Ishikawa (cell line): ENCODE measurements around the gene ABHD12B.

Source experiments
- CEBPB ChIP-seq: IDR thresholded peaks from 2 replicates; pipeline ENCODE4 v1.6.1; 2012
- CREB1 ChIP-seq: IDR thresholded peaks from 2 replicates; pipeline ENCODE4 v1.6.1; 2012; ENCODE audit warnings: low read depth
- EGR1 ChIP-seq: IDR thresholded peaks from 2 replicates; pipeline ENCODE4 v1.6.1; 2012
- EP300 ChIP-seq: IDR thresholded peaks from 2 replicates; pipeline ENCODE4 v1.6.1; 2012; ENCODE audit warnings: borderline replicate concordance
- FOXM1 ChIP-seq: IDR thresholded peaks from 2 replicates; pipeline ENCODE4 v1.6.1; 2012; ENCODE audit warnings: low read depth, borderline replicate concordance
- NFIC ChIP-seq: IDR thresholded peaks from 2 replicates; pipeline ENCODE4 v1.6.1; 2012
- RAD21 ChIP-seq: IDR thresholded peaks from 2 replicates; pipeline ENCODE4 v1.6.1; 2012; ENCODE audit warnings: low read depth
- TAF1 ChIP-seq: IDR thresholded peaks from 2 replicates; pipeline ENCODE4 v1.6.1; 2012; ENCODE audit warnings: low read depth, mild to moderate bottlenecking
- TCF12 ChIP-seq: IDR thresholded peaks from 2 replicates; pipeline ENCODE4 v1.6.1; 2012; ENCODE audit warnings: low read depth
- TEAD4 ChIP-seq: IDR thresholded peaks from 2 replicates; pipeline ENCODE4 v1.6.1; 2012
- USF1 ChIP-seq: IDR thresholded peaks from 2 replicates; pipeline ENCODE4 v1.6.1; 2012
- YY1 ChIP-seq: IDR thresholded peaks from 2 replicates; pipeline ENCODE4 v1.6.1; 2012; ENCODE audit warnings: low read depth
- ZBTB7A ChIP-seq: IDR thresholded peaks from 2 replicates; pipeline ENCODE4 v1.6.1; 2012; ENCODE audit warnings: low read depth
- TF ChIP-seq, protein P1 (sequence below): IDR thresholded peaks from 2 replicates; pipeline ENCODE4 v1.6.1; 2012
- TF ChIP-seq, protein P2 (sequence below): IDR thresholded peaks from 2 replicates; pipeline ENCODE4 v1.6.1; 2012; ENCODE audit warnings: low read depth, mild to moderate bottlenecking

Gene ABHD12B

GRCh38 chr14:50829489-50830043, 42.3 kb upstream of the ABHD12B start:
- TF ChIP-seq EGR1 = no peak
- no peak for TF ChIP-seq FOXM1
- TF ChIP-seq USF1 = no peak
- no peak for TF ChIP-seq TCF12
- TF ChIP-seq ZBTB7A = no peak
- TF ChIP-seq, protein P1, sequence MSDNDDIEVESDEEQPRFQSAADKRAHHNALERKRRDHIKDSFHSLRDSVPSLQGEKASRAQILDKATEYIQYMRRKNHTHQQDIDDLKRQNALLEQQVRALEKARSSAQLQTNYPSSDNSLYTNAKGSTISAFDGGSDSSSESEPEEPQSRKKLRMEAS = no peak

DNA sequence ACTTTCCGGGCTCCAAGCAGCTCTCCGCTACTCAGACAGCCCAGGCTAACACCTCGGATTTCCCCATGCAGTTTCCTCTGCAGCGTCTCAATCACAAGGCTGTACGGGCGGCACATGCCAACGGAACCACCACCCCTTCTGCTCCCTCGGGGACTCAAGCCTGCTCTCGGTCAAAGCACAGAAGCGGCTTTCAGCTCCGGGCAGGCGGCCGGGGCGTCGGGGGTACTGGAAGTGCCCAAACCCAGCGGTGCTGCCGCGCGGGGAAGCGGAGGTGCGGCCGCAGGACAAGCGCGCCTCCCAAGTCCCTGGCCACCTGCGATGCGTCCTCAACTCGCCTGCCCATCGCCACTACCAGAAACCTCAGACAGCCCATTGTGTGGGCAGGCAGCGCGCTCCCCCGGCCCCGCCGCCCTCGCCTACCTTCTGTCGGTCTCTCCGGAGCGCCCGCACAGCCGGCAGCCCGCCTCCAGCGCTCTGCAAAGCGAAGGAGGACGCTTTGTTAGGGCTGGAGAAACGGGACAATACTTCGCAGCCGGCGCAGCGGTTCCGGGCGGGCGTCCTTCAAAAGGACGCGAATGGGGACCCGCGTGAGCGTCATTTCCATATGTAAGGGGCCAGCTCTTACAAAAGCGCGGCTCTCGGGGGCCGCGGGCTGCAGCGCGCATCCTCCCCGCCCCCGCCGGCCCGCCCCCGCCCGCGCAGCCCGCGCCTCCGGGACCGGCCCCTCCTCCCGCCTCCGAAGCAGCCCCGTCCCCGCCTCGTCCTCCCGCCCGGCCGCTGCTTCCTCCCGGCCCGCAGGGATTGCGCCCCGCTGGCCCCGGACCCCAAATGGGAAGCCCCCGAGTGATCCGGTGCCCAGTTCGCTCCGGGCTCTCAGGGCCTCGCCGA, 41.6 kb upstream of the ABHD12B start:
- TF ChIP-seq EP300 (peak; percentile 24; the same call in 1 of the 2 replicates), TEAD4 (no peak), CREB1 (no peak), ZBTB7A (0 out of 2 replicates have a peak, but pooled peaks have one; percentile 18)
- TF ChIP-seq, protein P1 = no peak

DNA sequence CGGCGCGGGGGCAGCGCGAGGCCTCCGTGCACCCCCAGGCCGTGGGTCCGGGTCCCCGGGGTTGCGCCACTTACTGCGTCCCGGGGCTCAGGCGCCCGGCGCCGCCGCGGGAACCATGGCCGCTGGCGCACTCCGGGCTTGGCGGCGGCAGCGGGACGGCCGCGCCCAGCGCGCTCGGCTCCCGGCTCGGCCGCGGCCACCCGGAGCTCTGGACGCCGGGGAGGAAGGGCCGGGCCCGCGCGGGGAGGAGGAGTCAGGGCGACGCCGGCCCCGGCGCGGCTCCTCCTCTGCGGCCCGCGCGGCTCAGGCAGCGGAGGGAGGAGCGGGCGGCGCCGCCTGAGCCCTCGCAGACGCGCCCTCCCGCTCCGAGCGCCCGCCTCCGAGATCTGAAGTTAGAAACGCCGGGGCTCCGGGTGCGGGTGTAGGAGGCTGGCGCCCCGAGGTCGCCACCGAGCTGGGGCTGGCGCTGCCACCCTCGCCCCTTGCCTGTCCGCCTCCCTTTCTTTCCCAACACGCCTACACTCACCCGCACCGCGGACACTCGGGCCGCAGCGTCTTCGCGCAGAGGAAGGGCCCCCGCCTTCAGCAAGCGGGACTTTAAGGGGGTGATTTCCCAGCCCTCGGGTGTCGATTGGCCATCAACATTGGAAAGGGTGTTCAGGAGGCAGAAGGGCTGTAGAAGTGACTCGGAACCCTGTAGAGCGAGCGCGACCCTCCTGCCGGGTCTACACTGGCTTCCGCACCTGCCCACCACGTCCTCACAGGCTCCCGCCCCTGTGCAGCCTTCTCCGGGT, 40.7 kb upstream of the ABHD12B start, which contains the start of gene NIN:
Gene NIN (minus strand): TSS at position 231 of the 794 bp plus-strand sequence. CDS start 9,106 bp downstream, outside the sequence.
- TF ChIP-seq NFIC = no peak
- TF ChIP-seq RAD21 = no peak
- peak; percentile 40; the same call in 1 of the 2 replicates for TF ChIP-seq TAF1
- no peak for TF ChIP-seq CREB1
- TF ChIP-seq, protein P2, sequence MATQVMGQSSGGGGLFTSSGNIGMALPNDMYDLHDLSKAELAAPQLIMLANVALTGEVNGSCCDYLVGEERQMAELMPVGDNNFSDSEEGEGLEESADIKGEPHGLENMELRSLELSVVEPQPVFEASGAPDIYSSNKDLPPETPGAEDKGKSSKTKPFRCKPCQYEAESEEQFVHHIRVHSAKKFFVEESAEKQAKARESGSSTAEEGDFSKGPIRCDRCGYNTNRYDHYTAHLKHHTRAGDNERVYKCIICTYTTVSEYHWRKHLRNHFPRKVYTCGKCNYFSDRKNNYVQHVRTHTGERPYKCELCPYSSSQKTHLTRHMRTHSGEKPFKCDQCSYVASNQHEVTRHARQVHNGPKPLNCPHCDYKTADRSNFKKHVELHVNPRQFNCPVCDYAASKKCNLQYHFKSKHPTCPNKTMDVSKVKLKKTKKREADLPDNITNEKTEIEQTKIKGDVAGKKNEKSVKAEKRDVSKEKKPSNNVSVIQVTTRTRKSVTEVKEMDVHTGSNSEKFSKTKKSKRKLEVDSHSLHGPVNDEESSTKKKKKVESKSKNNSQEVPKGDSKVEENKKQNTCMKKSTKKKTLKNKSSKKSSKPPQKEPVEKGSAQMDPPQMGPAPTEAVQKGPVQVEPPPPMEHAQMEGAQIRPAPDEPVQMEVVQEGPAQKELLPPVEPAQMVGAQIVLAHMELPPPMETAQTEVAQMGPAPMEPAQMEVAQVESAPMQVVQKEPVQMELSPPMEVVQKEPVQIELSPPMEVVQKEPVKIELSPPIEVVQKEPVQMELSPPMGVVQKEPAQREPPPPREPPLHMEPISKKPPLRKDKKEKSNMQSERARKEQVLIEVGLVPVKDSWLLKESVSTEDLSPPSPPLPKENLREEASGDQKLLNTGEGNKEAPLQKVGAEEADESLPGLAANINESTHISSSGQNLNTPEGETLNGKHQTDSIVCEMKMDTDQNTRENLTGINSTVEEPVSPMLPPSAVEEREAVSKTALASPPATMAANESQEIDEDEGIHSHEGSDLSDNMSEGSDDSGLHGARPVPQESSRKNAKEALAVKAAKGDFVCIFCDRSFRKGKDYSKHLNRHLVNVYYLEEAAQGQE = no peak
- TF ChIP-seq ZBTB7A = peak; percentile 65; the same call in 1 of the 2 replicates
- TF ChIP-seq EP300 = no peak
- TF ChIP-seq USF1 = no peak
- TF ChIP-seq TEAD4 = no peak
- TF ChIP-seq, protein P1 = peak; percentile 25; the same call in 1 of the 2 replicates
- TF ChIP-seq TCF12 = no peak
- 0 out of 2 replicates have a peak, but pooled peaks have one; percentile 4 for TF ChIP-seq EGR1

- no peak for TF ChIP-seq EP300
- TF ChIP-seq, protein P2 = no peak
- no peak for TF ChIP-seq CEBPB
- TF ChIP-seq EGR1 = no peak
- TF ChIP-seq RAD21 = no peak
- no peak for TF ChIP-seq TAF1
- TF ChIP-seq TCF12 = no peak
- no peak for TF ChIP-seq FOXM1
- TF ChIP-seq YY1 = no peak
- TF ChIP-seq NFIC = no peak
- no peak for TF ChIP-seq CREB1
- TF ChIP-seq, protein P1 = no peak
- TF ChIP-seq USF1 = no peak
- no peak for TF ChIP-seq ZBTB7A
- TF ChIP-seq TEAD4 = no peak
These were observed 40.1 kb upstream of the ABHD12B start for GRCh38 chr14:50831726-50832168.
